ENCODE data around the gene PXT1. TPM values are rescaled to one million over a fixed set of nuclear protein-coding genes. Genes with fewer than 3 reads are reported as not detected.
A peak's percentile ranks its signal among the peaks of the same experiment; 100 is the strongest.

Gene PXT1, protein sequence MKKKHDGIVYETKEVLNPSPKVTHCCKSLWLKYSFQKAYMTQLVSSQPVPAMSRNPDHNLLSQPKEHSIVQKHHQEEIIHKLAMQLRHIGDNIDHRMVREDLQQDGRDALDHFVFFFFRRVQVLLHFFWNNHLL
- total RNA-seq: under 1 TPM; 0.15 to 0.64 (median 0.32) TPM
- polyA plus RNA-seq: not detected
- not detected for total RNA-seq

DNA sequence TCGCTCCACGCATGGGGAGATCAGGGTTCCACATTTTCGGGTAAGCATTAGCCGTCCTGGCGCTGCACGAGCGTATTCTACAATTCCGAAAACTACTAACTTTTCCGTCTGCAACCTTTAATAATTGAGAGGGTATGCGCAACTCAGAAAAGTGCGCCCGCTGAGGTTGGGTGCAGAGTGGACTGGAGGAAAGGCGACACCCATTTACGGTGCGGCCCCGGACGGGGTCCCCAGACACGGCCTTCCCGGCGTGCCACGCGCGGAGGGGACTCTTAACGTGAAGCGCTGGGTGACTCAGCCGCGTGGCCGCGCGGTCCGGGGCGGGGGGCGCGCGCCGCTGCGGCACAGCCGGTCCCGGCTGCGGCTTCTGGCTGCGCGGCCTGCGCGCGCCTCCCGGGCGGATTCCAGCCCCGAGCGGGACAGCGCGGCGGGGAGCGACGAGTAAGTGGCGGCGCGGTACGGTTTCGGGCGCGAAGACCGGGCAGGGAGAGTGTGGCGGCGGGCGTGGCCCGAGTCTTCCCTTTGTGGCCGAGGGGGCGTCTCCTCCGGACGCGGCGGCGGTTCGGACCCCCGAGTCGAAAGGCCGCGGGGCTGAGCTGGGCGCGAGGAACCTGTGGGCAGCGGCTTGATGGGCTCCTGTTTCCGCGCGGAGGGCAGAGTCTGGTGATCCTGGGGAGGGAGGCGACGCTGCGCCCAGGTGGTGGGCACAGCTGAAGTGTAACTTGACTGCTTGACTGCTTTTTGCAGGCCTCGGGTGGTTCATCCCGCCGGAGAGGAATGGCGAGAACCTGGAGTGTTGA, at the start of gene PXT1, which contains the start of gene KCTD20:
TSS of gene PXT1 (minus strand) at position 184 of the 800 bp plus-strand sequence. CDS start 16,772 bp downstream, outside the sequence.
TSS of gene KCTD20 (plus strand) at position 330 of the 800 bp plus-strand sequence. CDS start 27,098 bp downstream, outside the sequence.
- H3K4me3 ChIP-seq (ENCODE audit: low read length): peak within 1 kb of the TSS; percentile 69
- Mint-ChIP-seq H3K36me3 (peaks cover 0 to 9% (median 2%) of the 10 kb centered on the region in 5 donors), H3K9me3 (no peaks in the 10 kb centered on the region), H3K4me1 (peaks cover 28 to 56% (median 50%) of the 10 kb centered on the region in 7 donors), H3K4me3 (peak within 1 kb of the TSS; percentile 85 to 99 (median 96)), H3K27me3 (no peaks in the 10 kb centered on the region), H3K27ac (peak within 1 kb of the TSS; percentile 92 to 99 (median 97))
- peak; percentile 78 to 89 (median 83) for DNase-seq
- POLR2A ChIA-PET: interaction anchor here (0.7 to 2.8 kb wide), 12 partner anchors 11 to 161 kb away, joined by 3 to 18 read pairs (median 4); partner anchors contain the start of gene SRSF3
- intact Hi-C loops (cut with micrococcal nuclease): loop anchor here (1.0 to 10.0 kb wide), 11 partner anchors 20 to 1072 kb away; partner anchors contain the start of genes SRSF3 (in 2 of the 2), STK38 (in 2 of the 2) and BRPF3 (in 1 of the 2)
- no peaks in the 10 kb centered on the region for H3K27me3 ChIP-seq (ENCODE audit: control insufficient read depth in 2 of 2, insufficient read depth in 2 of 2, low read length in 2 of 2)
- no peaks in the 10 kb centered on the region for H3K9me3 ChIP-seq (ENCODE audit: control insufficient read depth in 2 of 3, low read length in 3 of 3)
- peaks cover 20 to 31% of the 10 kb centered on the region in 2 donors for H3K4me1 ChIP-seq (ENCODE audit: control insufficient read depth in 2 of 2, insufficient read depth in 2 of 2, low read length in 2 of 2)
- ATAC-seq: peak; percentile 91
- H3K36me3 ChIP-seq (ENCODE audit: control insufficient read depth in 2 of 3, insufficient read depth in 3 of 3, low read length in 3 of 3): peaks cover 0 to 6% (median 0%) of the 10 kb centered on the region in 3 experiments
- H3K27ac ChIP-seq (ENCODE audit: low read depth, low read length): peak within 1 kb of the TSS; percentile 97
- CTCF ChIA-PET: interaction anchor here (0.7 to 2.6 kb wide), 3 partner anchors 20 to 733 kb away, joined by 3 to 10 read pairs (median 3); no protein-coding TSS in a partner anchor

DNA sequence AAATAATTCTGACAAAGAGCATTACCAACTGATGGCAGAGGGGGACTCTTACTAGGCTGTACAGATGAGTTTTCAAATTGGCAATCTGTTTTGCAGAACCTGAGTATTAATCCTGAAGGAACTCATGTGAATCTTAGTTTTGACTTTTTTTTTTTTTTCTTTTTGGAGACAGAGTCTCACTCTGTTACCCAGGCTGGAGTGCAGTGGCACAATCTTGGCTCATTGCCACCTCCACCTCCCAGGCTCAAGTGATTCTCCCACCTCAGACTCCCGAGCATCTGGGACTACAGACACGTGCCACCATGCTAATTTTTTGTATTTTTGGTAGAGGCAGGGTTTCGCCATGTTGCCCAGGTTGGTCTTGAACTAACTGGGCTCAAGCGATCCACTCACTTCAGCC, 49.4 kb upstream of the PXT1 start:
- peaks cover 11 to 76% (median 45%) of the 10 kb centered on the region in 5 donors for H3K36me3 Mint-ChIP-seq
- Histone ChIP-seq H3K9me3 (ENCODE audit: control insufficient read depth in 2 of 3, low read length in 3 of 3) (no peaks in the 10 kb centered on the region), H3K36me3 (ENCODE audit: control insufficient read depth in 2 of 3, insufficient read depth in 3 of 3, low read length in 3 of 3) (peaks cover 7 to 42% (median 22%) of the 10 kb centered on the region in 3 experiments), H3K27me3 (ENCODE audit: control insufficient read depth in 2 of 2, insufficient read depth in 2 of 2, low read length in 2 of 2) (no peaks in the 10 kb centered on the region), H3K4me3 (ENCODE audit: low read length) (no peak overlapping the region), H3K27ac (ENCODE audit: low read depth, low read length) (no peak overlapping the region), H3K4me1 (ENCODE audit: control insufficient read depth in 2 of 2, insufficient read depth in 2 of 2, low read length in 2 of 2) (peaks cover 0 to 4% of the 10 kb centered on the region in 2 donors)
- peak overlapping the region in 6 of 9 donors; percentile 51 to 76 (median 54) for H3K27ac Mint-ChIP-seq
- no peak overlapping the region for H3K4me3 Mint-ChIP-seq
- H3K4me1 Mint-ChIP-seq: peaks cover 12 to 48% (median 33%) of the 10 kb centered on the region in 7 donors
- no peaks in the 10 kb centered on the region for H3K9me3 Mint-ChIP-seq
- H3K27me3 Mint-ChIP-seq: no peaks in the 10 kb centered on the region
- ATAC-seq: no peak
- ChIA-PET POLR2A (interaction anchor here (0.6 to 0.7 kb wide), 2 partner anchors 59 to 378 kb away, joined by 3 read pairs; no protein-coding TSS in a partner anchor), CTCF (interaction anchor here (1.0 kb wide), 1 partner anchor 11 kb away, joined by 3 read pairs; no protein-coding TSS in a partner anchor)
- intact Hi-C loops (cut with micrococcal nuclease): loop anchor here in 1 of 2 donors (5.0 kb wide), 2 partner anchors 45 to 50 kb away; partner anchors contain the start of genes KCTD20 and PXT1
- DNase-seq: no peak

- Histone ChIP-seq H3K4me3 (ENCODE audit: low read length) (no peak overlapping the region), H3K4me1 (ENCODE audit: control insufficient read depth in 2 of 2, insufficient read depth in 2 of 2, low read length in 2 of 2) (peaks cover 0 to 4% of the 10 kb centered on the region in 2 donors), H3K36me3 (ENCODE audit: control insufficient read depth in 2 of 3, insufficient read depth in 3 of 3, low read length in 3 of 3) (peaks cover 7 to 40% (median 16%) of the 10 kb centered on the region in 3 experiments), H3K27me3 (ENCODE audit: control insufficient read depth in 2 of 2, insufficient read depth in 2 of 2, low read length in 2 of 2) (no peaks in the 10 kb centered on the region), H3K9me3 (ENCODE audit: control insufficient read depth in 2 of 3, low read length in 3 of 3) (no peaks in the 10 kb centered on the region), H3K27ac (ENCODE audit: low read depth, low read length) (no peak overlapping the region)
- no peaks in the 10 kb centered on the region for H3K27me3 Mint-ChIP-seq
- peaks cover 12 to 76% (median 45%) of the 10 kb centered on the region in 5 donors for H3K36me3 Mint-ChIP-seq
- peaks cover 12 to 48% (median 31%) of the 10 kb centered on the region in 7 donors for H3K4me1 Mint-ChIP-seq
- ATAC-seq: no peak
- intact Hi-C loops (cut with micrococcal nuclease): loop anchor here in 1 of 2 donors (5.0 kb wide), 2 partner anchors 46 to 49 kb away; partner anchors contain the start of genes KCTD20 and PXT1
- ChIA-PET POLR2A (interaction anchor here (0.7 kb wide), 1 partner anchor 59 kb away, joined by 3 read pairs; no protein-coding TSS in a partner anchor), CTCF (no interaction called here)
- H3K9me3 Mint-ChIP-seq: no peaks in the 10 kb centered on the region
- peak overlapping the region in 7 of 9 donors; percentile 44 to 83 (median 62) for H3K27ac Mint-ChIP-seq
- DNase-seq: no peak
- H3K4me3 Mint-ChIP-seq: no peak overlapping the region
Measured at GRCh38 chr6:36491378-36491965, 48.8 kb upstream of the PXT1 start.

GRCh38 chr6:36489426-36489825, 46.8 kb upstream of the PXT1 start:
- no peaks in the 10 kb centered on the region for H3K9me3 Mint-ChIP-seq
- H3K27ac Mint-ChIP-seq: peak overlapping the region in 4 of 9 donors; percentile 22 to 64 (median 38)
- POLR2A ChIA-PET: interaction anchor here (0.6 to 2.6 kb wide), 3 partner anchors 26 to 235 kb away, joined by 3 to 7 read pairs (median 4); no protein-coding TSS in a partner anchor
- no peaks in the 10 kb centered on the region for H3K27me3 Mint-ChIP-seq
- H3K27ac ChIP-seq (ENCODE audit: low read depth, low read length): no peak overlapping the region
- DNase-seq (no peak), ATAC-seq (no peak)
- CTCF ChIA-PET: interaction anchor here (0.6 kb wide), 1 partner anchor 1698 kb away, joined by 3 read pairs; the partner anchor contains the start of gene BLTP3A
- peaks cover 11 to 34% (median 16%) of the 10 kb centered on the region in 7 donors for H3K4me1 Mint-ChIP-seq
- intact Hi-C loops (cut with micrococcal nuclease): loop anchor here in 1 of 2 donors (5.0 kb wide), 1 partner anchor 67 kb away; no protein-coding TSS in a partner anchor
- peaks cover 0 to 36% (median 3%) of the 10 kb centered on the region in 3 experiments for H3K36me3 ChIP-seq (ENCODE audit: control insufficient read depth in 2 of 3, insufficient read depth in 3 of 3, low read length in 3 of 3)
- no peaks in the 10 kb centered on the region for H3K9me3 ChIP-seq (ENCODE audit: control insufficient read depth in 2 of 3, low read length in 3 of 3)
- H3K36me3 Mint-ChIP-seq: peaks cover 19 to 73% (median 40%) of the 10 kb centered on the region in 5 donors
- no peak overlapping the region for H3K4me3 Mint-ChIP-seq
- H3K4me3 ChIP-seq (ENCODE audit: low read length): no peak overlapping the region
- no peaks in the 10 kb centered on the region for H3K27me3 ChIP-seq (ENCODE audit: control insufficient read depth in 2 of 2, insufficient read depth in 2 of 2, low read length in 2 of 2)
- peaks cover 0 to 2% of the 10 kb centered on the region in 2 donors for H3K4me1 ChIP-seq (ENCODE audit: control insufficient read depth in 2 of 2, insufficient read depth in 2 of 2, low read length in 2 of 2)

DNA sequence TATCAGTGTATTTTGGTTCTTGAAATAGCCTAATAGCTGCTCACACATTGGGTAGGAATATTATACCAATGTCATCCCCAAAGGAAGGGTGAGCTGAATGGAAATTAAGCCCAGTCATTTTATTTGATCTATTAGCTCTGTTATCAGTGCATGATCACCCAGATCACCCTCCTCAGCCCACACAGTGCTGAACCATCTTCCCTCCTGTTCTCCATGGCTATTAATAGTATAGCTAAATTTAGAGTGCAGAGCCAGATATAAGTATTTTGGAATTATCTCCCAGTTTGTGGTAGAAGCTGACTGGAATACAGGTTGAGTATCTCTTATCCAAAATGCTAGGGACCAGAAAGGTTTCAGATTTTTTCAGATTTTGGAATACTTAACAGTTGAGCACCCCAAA, 45.6 kb upstream of the PXT1 start:
- ChIA-PET POLR2A (interaction anchor here (0.6 to 2.6 kb wide), 6 partner anchors 9 to 55 kb away, joined by 3 to 10 read pairs (median 3); no protein-coding TSS in a partner anchor), CTCF (no interaction called here)
- H3K27me3 ChIP-seq (ENCODE audit: control insufficient read depth in 2 of 2, insufficient read depth in 2 of 2, low read length in 2 of 2): no peaks in the 10 kb centered on the region
- ATAC-seq: no peak
- Mint-ChIP-seq H3K36me3 (peaks cover 17 to 71% (median 34%) of the 10 kb centered on the region in 5 donors), H3K27ac (peak overlapping the region in 6 of 9 donors; percentile 10 to 56 (median 43)), H3K4me3 (no peak overlapping the region), H3K27me3 (no peaks in the 10 kb centered on the region), H3K4me1 (peaks cover 2 to 22% (median 8%) of the 10 kb centered on the region in 7 donors), H3K9me3 (no peaks in the 10 kb centered on the region)
- peaks cover 0 to 27% (median 3%) of the 10 kb centered on the region in 3 experiments for H3K36me3 ChIP-seq (ENCODE audit: control insufficient read depth in 2 of 3, insufficient read depth in 3 of 3, low read length in 3 of 3)
- no peaks in the 10 kb centered on the region for H3K4me1 ChIP-seq (ENCODE audit: control insufficient read depth in 2 of 2, insufficient read depth in 2 of 2, low read length in 2 of 2)
- H3K4me3 ChIP-seq (ENCODE audit: low read length): no peak overlapping the region
- H3K9me3 ChIP-seq (ENCODE audit: control insufficient read depth in 2 of 3, low read length in 3 of 3): no peaks in the 10 kb centered on the region
- no peak for DNase-seq
- no peak overlapping the region for H3K27ac ChIP-seq (ENCODE audit: low read depth, low read length)
- intact Hi-C loops (cut with micrococcal nuclease): loop anchor here in 1 of 2 donors (5.0 kb wide), 1 partner anchor 66 kb away; no protein-coding TSS in a partner anchor
